Dendritic cell treated with granulocyte-macrophage colony-stimulating factor and Interleukin-4, amounts not matched to agents 40 ng/mL and 50 ng/mL, for 4 days (primary cell): Measurements from ENCODE around the gene ZNF785.
"Not testable (repeated sequence)": the region's sequence is repeated elsewhere in the genome, so short reads cannot be mapped to it uniquely, and the experiment has no call there.

ENCODE experiments used
- H3K27ac Mint-ChIP-seq: one replicate; pipeline ENCODE4 v1.8.0; 2022; ENCODE audit warnings: mild to moderate bottlenecking, mixed read lengths
- H3K27me3 Mint-ChIP-seq: one replicate; pipeline ENCODE4 v1.8.0; 2022; ENCODE audit warnings: mild to moderate bottlenecking, mixed read lengths
- H3K36me3 Mint-ChIP-seq: one replicate; pipeline ENCODE4 v1.8.0; 2022; ENCODE audit warnings: low read depth, mixed read lengths
- H3K4me1 Mint-ChIP-seq: one replicate; pipeline ENCODE4 v1.8.0; 2022; ENCODE audit warnings: low read depth, mixed read lengths
- H3K4me3 Mint-ChIP-seq: one replicate; pipeline ENCODE4 v1.8.0; 2022; ENCODE audit warnings: mild to moderate bottlenecking, moderate library complexity, mixed read lengths
- H3K9me3 Mint-ChIP-seq: one replicate; pipeline ENCODE4 v1.8.0; 2022; ENCODE audit warnings: mixed read lengths
- intact Hi-C: fragments of 100-400 bp; cut with micrococcal nuclease; formaldehyde crosslinking; loops from one replicate; pipeline ENCODE4 v1.15.0; 2022

Gene ZNF785

DNA sequence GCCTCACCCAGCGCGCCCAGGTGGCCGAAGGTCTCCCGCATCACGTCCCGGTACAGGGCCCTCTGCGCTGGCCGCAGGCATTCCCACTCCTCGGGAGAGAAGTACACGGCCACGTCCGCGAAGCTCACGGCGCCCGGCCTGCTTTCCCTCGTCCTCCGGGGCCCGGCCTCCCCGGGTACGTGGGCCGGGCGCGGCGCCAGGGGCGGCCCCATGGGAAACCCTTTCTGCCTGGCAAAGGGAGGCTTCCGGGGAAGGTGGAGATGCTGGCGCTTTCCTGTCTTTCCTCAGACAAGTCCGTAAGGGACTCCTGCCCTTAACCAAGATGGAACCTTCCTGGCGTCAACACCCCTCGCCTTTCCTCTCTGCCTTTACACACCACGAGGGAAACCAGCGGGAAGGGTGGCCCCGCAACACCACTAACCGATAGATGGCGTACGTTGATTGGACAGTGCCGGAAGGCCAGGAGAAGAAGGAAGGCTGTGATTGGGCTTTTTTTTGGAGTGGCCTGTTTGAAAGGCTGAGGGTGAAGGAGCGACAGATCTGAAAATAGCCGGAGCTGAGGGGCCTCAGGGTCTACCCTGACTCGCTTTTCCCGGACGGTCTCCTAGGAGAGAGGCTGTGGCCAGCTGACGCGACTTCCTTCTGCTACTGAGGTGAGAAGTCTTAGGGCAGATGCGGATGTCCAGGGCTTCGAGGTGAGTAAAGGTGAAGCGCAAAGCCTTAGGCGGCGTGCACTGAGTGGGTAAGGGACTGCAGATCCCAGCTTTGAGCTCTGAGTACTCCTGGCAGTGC, at the start of gene ZNF785:
Gene ZNF785, minus strand, starts transcription at position 298 of the 792 bp plus-strand sequence. Its CDS starts 86 bp downstream, at position 212.
- Mint-ChIP-seq H3K36me3 (peaks cover 41% of the 10 kb centered on the region), H3K27me3 (no peaks in the 10 kb centered on the region), H3K27ac (peak within 1 kb of the TSS; percentile 85), H3K4me3 (peak within 1 kb of the TSS; percentile 92), H3K4me1 (peaks cover 32% of the 10 kb centered on the region), H3K9me3 (no peaks in the 10 kb centered on the region)
- intact Hi-C loops = loop anchor here (1.0 kb wide), 2 partner anchors 13 to 59 kb away; partner anchors contain the start of gene ZNF768

- Mint-ChIP-seq H3K9me3 (no peaks in the 10 kb centered on the region), H3K27ac (peak overlapping the region; percentile 93), H3K36me3 (no peaks in the 10 kb centered on the region), H3K4me1 (peaks cover 18% of the 10 kb centered on the region), H3K4me3 (peak overlapping the region; percentile 77), H3K27me3 (no peaks in the 10 kb centered on the region)
- intact Hi-C loops = loop anchor here (10.0 kb wide), 1 partner anchor 61 kb away; the partner anchor contains the start of gene SRCAP
Measured at GRCh38 chr16:30633526-30633925, 48.0 kb upstream of the ZNF785 start.

DNA sequence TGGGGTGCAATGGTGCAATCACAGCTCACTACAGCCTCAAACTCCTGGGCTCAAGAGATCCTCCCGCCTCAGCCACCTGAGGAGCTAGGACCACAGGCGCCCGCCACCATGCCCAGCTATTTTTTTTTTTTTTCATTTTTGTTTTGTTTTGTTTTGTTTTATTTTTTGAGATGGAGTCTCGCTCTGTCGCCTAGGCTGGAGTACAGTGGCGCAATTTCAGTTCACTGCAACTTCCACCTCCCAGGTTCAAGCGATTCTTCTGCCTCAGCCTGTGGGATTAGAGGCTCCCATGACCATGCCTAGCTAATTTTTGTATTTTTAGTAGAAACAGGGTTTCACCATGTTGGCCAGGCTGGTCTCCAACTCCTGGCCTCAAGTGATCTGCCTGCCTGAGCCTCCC, 47.0 kb upstream of the ZNF785 start:
- H3K9me3 Mint-ChIP-seq, H3K4me3 Mint-ChIP-seq, H3K27me3 Mint-ChIP-seq, H3K27ac Mint-ChIP-seq, H3K36me3 Mint-ChIP-seq: not testable (repeated sequence)
- intact Hi-C loops = loop anchor here (10.0 kb wide), 1 partner anchor 62 kb away; the partner anchor contains the start of gene SRCAP
- H3K4me1 Mint-ChIP-seq = peaks cover 19% of the 10 kb centered on the region

- peaks cover 6% of the 10 kb centered on the region for H3K4me1 Mint-ChIP-seq
- H3K36me3 Mint-ChIP-seq = no peaks in the 10 kb centered on the region
- intact Hi-C loops = no loop called here
- peak overlapping the region; percentile 23 for H3K4me3 Mint-ChIP-seq
- H3K27ac Mint-ChIP-seq = peak overlapping the region; percentile 41
- H3K9me3 Mint-ChIP-seq = no peaks in the 10 kb centered on the region
- H3K27me3 Mint-ChIP-seq = no peaks in the 10 kb centered on the region
Measured at GRCh38 chr16:30628628-30629540, 43.4 kb upstream of the ZNF785 start.

GRCh38 chr16:30626236-30626635, 40.7 kb upstream of the ZNF785 start:
- Mint-ChIP-seq H3K4me3 (no peak overlapping the region), H3K9me3 (no peaks in the 10 kb centered on the region), H3K27me3 (no peaks in the 10 kb centered on the region), H3K4me1 (peaks cover 11% of the 10 kb centered on the region), H3K27ac (no peak overlapping the region), H3K36me3 (no peaks in the 10 kb centered on the region)
- intact Hi-C loops = no loop called here

DNA sequence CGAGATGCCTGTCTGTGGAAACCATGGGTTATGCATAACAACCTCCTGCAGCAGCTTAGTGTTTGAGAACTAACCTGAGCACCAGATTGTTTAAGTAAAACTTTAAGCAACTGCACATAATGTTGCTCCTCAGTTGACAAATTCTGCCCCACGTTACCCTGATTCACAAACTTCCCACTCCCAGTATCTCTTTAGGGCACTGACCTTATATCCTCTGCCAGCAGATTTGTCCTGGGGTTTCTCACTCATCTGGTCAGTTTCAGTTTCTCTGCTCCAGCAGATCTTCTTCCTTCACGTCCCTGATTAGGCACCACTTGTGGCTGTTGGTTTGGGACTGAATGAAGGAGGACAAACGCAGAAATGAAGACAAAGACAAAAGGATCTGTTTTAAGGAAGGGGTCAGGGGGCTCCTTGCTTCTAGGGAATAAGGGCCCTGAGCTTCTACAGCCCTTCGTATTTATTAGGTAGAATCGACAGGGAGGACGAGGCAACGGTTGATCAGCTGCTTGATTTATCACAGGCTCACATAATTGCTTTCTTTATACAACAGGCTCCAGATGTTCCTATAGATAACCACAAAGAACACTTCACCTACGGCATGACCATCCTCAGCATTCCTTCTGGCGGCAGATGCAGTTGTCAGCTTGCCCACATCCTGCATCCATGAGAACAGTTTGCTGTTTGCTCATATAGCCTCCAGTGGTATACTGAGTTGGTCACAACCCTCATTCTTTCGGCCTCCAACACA, 38.2 kb upstream of the ZNF785 start:
- intact Hi-C loops = no loop called here
- no peak overlapping the region for H3K27ac Mint-ChIP-seq
- peaks cover 8% of the 10 kb centered on the region for H3K4me1 Mint-ChIP-seq
- no peaks in the 10 kb centered on the region for H3K36me3 Mint-ChIP-seq
- H3K4me3 Mint-ChIP-seq = no peak overlapping the region
- H3K9me3 Mint-ChIP-seq = no peaks in the 10 kb centered on the region
- no peaks in the 10 kb centered on the region for H3K27me3 Mint-ChIP-seq

DNA sequence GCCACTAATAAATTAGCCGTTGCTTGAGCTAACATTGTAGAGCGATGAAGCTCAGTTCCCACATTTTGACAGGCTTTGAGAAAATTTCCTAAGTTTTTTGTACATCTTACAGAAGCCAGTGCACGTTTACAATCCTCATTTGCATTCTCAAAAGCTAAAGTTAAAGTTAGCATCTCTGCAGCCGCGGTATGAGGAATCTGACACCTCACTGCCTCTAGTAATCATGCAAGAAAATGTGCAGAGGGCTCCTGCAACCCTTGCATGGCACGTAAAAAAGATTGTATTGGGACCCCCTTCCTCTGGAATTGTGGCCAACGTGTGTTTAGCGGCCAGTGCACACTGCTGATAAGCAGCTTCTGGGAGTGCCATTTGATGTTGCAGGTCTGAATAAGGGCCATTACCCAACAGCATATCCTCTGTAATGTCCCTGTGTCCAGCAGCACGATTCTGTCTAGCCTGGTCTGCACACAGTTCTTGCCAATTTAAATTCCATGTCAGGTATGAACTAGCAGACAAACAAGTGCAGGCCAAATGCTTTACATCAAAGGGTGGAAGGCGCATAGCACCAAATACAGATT, 37.0 kb upstream of the ZNF785 start:
- no peak overlapping the region for H3K27ac Mint-ChIP-seq
- intact Hi-C loops = no loop called here
- H3K36me3 Mint-ChIP-seq = no peaks in the 10 kb centered on the region
- no peaks in the 10 kb centered on the region for H3K9me3 Mint-ChIP-seq
- peaks cover 5% of the 10 kb centered on the region for H3K4me1 Mint-ChIP-seq
- H3K4me3 Mint-ChIP-seq = no peak overlapping the region
- no peaks in the 10 kb centered on the region for H3K27me3 Mint-ChIP-seq

- H3K36me3 Mint-ChIP-seq = no peaks in the 10 kb centered on the region
- peaks cover 5% of the 10 kb centered on the region for H3K4me1 Mint-ChIP-seq
- H3K9me3 Mint-ChIP-seq = no peaks in the 10 kb centered on the region
- H3K27ac Mint-ChIP-seq = no peak overlapping the region
- H3K4me3 Mint-ChIP-seq = no peak overlapping the region
- no peaks in the 10 kb centered on the region for H3K27me3 Mint-ChIP-seq
- intact Hi-C loops = no loop called here
Measured at GRCh38 chr16:30621765-30622164, 36.3 kb upstream of the ZNF785 start.

DNA sequence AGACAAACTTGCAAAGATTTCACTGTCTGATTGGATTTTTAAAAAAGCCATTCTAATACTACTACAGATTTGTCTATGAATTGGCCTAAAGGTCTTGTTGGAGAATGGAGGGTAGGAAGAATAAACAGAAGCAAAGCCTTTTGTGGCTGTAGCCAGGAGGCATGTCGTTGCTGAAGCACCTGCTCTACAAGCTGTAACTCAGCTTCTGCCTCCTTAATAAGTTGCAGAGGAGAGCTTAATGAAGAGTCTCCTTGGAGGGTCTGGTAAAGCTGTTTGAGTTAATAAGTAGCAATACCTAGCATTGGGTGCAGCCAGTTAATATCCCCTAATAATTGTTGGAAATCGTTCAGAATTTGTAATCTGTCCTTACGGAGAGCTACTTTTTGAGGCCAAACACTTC, 34.7 kb upstream of the ZNF785 start:
- Mint-ChIP-seq H3K27me3 (no peaks in the 10 kb centered on the region), H3K36me3 (no peaks in the 10 kb centered on the region), H3K9me3 (no peaks in the 10 kb centered on the region), H3K4me1 (peaks cover 11% of the 10 kb centered on the region), H3K4me3 (no peak overlapping the region), H3K27ac (no peak overlapping the region)
- intact Hi-C loops = no loop called here

- Mint-ChIP-seq H3K36me3 (no peaks in the 10 kb centered on the region), H3K27ac (no peak overlapping the region)
Measured at GRCh38 chr16:30619638-30620037, 34.1 kb upstream of the ZNF785 start.

GRCh38 chr16:30619202-30619601, 33.7 kb upstream of the ZNF785 start:
- Mint-ChIP-seq H3K27me3 (no peaks in the 10 kb centered on the region), H3K4me3 (no peak overlapping the region), H3K9me3 (no peaks in the 10 kb centered on the region), H3K36me3 (no peaks in the 10 kb centered on the region), H3K27ac (no peak overlapping the region), H3K4me1 (peaks cover 15% of the 10 kb centered on the region)
- intact Hi-C loops = no loop called here

More at GRCh38 chr16:30619638-30620037, 34.1 kb upstream of the ZNF785 start:
- intact Hi-C loops = no loop called here
- Mint-ChIP-seq H3K4me3 (no peak overlapping the region), H3K9me3 (no peaks in the 10 kb centered on the region), H3K27me3 (no peaks in the 10 kb centered on the region), H3K4me1 (peaks cover 12% of the 10 kb centered on the region)

- H3K27me3 Mint-ChIP-seq = no peaks in the 10 kb centered on the region
- no peaks in the 10 kb centered on the region for H3K36me3 Mint-ChIP-seq
- H3K9me3 Mint-ChIP-seq = no peaks in the 10 kb centered on the region
- H3K4me1 Mint-ChIP-seq = peaks cover 26% of the 10 kb centered on the region
- no peak overlapping the region for H3K4me3 Mint-ChIP-seq
- intact Hi-C loops = no loop called here
- H3K27ac Mint-ChIP-seq = no peak overlapping the region
Measured at GRCh38 chr16:30615358-30616091, 30.0 kb upstream of the ZNF785 start.
